Coronary artery (tissue), 2 donors: ENCODE results near the gene SELENON.

Experiments
- DNase-seq: peaks from one replicate; pipeline ENCODE4 v3.0.0-alpha.2; 2017; ENCODE audit warnings: low spot score
- H3K27ac ChIP-seq, 2 donors: fragments of 200-600 bp; sonication (generic); one replicate each; pipeline ENCODE4 v1.5.1; 2016 to 2019
- H3K4me3 ChIP-seq: fragments of 200-600 bp; sonication (generic); 2 replicates; pipeline ENCODE4 v1.5.1; 2016; ENCODE audit warnings: mild to moderate bottlenecking, moderate library complexity
- CTCF ChIP-seq: fragments of 200-600 bp; sonication (generic); IDR thresholded peaks from one replicate; pipeline ENCODE4 v1.5.1; 2019; ENCODE audit warnings: antibody characterized with exemption

The SELENON gene

GRCh38 chr1:25821112-25821476, 21.1 kb downstream of the SELENON start:
- Histone ChIP-seq H3K4me3 (peak overlapping the region; percentile 92), H3K27ac (peak overlapping the region in 1 of 2 donors; percentile 93)
- no peak for TF ChIP-seq CTCF
- DNase-seq: no peak

- DNase-seq: peak; percentile 68
- no peak overlapping the region for H3K27ac ChIP-seq
- H3K4me3 ChIP-seq: peak overlapping the region; percentile 92
These were observed 21.7 kb downstream of the SELENON start for GRCh38 chr1:25821630-25822091.

GRCh38 chr1:25825605-25826004, 25.6 kb downstream of the SELENON start:
- TF ChIP-seq CTCF: no peak
- no peak for DNase-seq
- Histone ChIP-seq H3K4me3 (no peak overlapping the region), H3K27ac (no peak overlapping the region)

More at GRCh38 chr1:25821630-25822091, 21.7 kb downstream of the SELENON start:
- no peak for TF ChIP-seq CTCF

- DNase-seq: no peak
- no peak for TF ChIP-seq CTCF
- Histone ChIP-seq H3K4me3 (no peak overlapping the region), H3K27ac (no peak overlapping the region)
These were observed 26.6 kb downstream of the SELENON start for GRCh38 chr1:25826571-25826970.

GRCh38 chr1:25828491-25828890, 28.5 kb downstream of the SELENON start:
- no peak overlapping the region for H3K4me3 ChIP-seq
- H3K27ac ChIP-seq: no peak overlapping the region
- TF ChIP-seq CTCF: no peak
- DNase-seq: no peak

GRCh38 chr1:25829046-25829445, 29.1 kb downstream of the SELENON start:
- TF ChIP-seq CTCF: no peak
- Histone ChIP-seq H3K4me3 (no peak overlapping the region), H3K27ac (no peak overlapping the region)
- no peak for DNase-seq

GRCh38 chr1:25831569-25832196, 31.7 kb downstream of the SELENON start:
- no peak for DNase-seq
- H3K27ac ChIP-seq: no peak overlapping the region
- no peak overlapping the region for H3K4me3 ChIP-seq
- TF ChIP-seq CTCF: no peak
